HL-60 (cell line): Measurements from ENCODE around the gene GPR183.

ENCODE experiments used
- DNase-seq, 2 experiments: peaks; one replicate each; pipeline ENCODE4 v3.0.0-alpha.2; 2010 to 2020; ENCODE audit warnings: low read depth in 1 of 2, low spot score in 1 of 2
- H3K27ac ChIP-seq: fragments of 250-450 bp; sonication (Bioruptor Pico); replicated peaks from 2 replicates; pipeline ENCODE4 v1.5.1; 2020; ENCODE audit warnings: mild to moderate bottlenecking, moderate library complexity
- H3K27me3 ChIP-seq: fragments of 250-450 bp; sonication (Bioruptor Pico); 2 replicates; pipeline ENCODE4 v1.5.1; 2021; ENCODE audit warnings: mild to moderate bottlenecking, moderate library complexity; ENCODE audit not compliant: insufficient read depth, poor library complexity, severe bottlenecking
- H3K4me3 ChIP-seq: replicated peaks from 2 replicates; pipeline ENCODE4 v1.5.1; 2011; ENCODE audit warnings: mild to moderate bottlenecking, control low read depth, low read length; ENCODE audit not compliant: insufficient read depth
- GABPA ChIP-seq: IDR thresholded peaks from 2 replicates; pipeline ENCODE4 v1.6.1; 2012; ENCODE audit warnings: low read depth
- POLR2AphosphoS5 ChIP-seq: IDR thresholded peaks from 2 replicates; pipeline ENCODE4 v1.6.1; 2012; ENCODE audit warnings: low read depth
- SPI1 ChIP-seq: IDR thresholded peaks from 2 replicates; pipeline ENCODE4 v1.6.1; 2012; ENCODE audit warnings: low read depth, mild to moderate bottlenecking, borderline replicate concordance
- TF ChIP-seq, protein P1 (sequence below): IDR thresholded peaks from 2 replicates; pipeline ENCODE4 v1.6.1; 2012; ENCODE audit warnings: low read depth; ENCODE audit not compliant: insufficient replicate concordance
- TF ChIP-seq, protein P2 (sequence below): IDR thresholded peaks from one replicate; pipeline ENCODE4 v1.5.1; 2011; ENCODE audit warnings: low read length, control low read depth, inconsistent platforms; ENCODE audit not compliant: insufficient read depth

GPR183 gene

DNA sequence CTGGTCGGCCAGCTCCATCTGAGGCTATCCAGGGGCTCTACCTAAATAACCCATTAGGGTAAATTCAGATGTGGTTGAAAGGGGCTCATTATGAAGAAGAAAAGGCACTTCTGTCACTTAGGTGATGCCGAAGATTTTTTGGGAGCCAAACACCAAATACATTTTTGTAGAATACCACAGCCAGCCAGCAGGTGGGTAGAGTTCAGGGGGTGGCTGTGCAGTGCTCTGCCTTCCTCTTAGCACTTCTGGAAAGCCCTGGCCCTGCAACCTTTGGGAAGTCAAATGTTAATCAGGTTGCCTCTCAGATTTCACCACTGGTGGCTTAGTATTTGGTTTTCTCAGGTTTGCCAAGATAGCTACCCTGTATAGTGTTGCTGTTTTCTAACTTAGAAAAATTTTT, 30.5 kb downstream of the GPR183 start:
- Histone ChIP-seq H3K27ac (peak overlapping the region; percentile 94), H3K27me3 (no peaks in the 10 kb centered on the region), H3K4me3 (no peak overlapping the region)
- TF ChIP-seq, protein P1, sequence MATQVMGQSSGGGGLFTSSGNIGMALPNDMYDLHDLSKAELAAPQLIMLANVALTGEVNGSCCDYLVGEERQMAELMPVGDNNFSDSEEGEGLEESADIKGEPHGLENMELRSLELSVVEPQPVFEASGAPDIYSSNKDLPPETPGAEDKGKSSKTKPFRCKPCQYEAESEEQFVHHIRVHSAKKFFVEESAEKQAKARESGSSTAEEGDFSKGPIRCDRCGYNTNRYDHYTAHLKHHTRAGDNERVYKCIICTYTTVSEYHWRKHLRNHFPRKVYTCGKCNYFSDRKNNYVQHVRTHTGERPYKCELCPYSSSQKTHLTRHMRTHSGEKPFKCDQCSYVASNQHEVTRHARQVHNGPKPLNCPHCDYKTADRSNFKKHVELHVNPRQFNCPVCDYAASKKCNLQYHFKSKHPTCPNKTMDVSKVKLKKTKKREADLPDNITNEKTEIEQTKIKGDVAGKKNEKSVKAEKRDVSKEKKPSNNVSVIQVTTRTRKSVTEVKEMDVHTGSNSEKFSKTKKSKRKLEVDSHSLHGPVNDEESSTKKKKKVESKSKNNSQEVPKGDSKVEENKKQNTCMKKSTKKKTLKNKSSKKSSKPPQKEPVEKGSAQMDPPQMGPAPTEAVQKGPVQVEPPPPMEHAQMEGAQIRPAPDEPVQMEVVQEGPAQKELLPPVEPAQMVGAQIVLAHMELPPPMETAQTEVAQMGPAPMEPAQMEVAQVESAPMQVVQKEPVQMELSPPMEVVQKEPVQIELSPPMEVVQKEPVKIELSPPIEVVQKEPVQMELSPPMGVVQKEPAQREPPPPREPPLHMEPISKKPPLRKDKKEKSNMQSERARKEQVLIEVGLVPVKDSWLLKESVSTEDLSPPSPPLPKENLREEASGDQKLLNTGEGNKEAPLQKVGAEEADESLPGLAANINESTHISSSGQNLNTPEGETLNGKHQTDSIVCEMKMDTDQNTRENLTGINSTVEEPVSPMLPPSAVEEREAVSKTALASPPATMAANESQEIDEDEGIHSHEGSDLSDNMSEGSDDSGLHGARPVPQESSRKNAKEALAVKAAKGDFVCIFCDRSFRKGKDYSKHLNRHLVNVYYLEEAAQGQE: no peak
- no peak for TF ChIP-seq SPI1
- TF ChIP-seq, protein P2, sequence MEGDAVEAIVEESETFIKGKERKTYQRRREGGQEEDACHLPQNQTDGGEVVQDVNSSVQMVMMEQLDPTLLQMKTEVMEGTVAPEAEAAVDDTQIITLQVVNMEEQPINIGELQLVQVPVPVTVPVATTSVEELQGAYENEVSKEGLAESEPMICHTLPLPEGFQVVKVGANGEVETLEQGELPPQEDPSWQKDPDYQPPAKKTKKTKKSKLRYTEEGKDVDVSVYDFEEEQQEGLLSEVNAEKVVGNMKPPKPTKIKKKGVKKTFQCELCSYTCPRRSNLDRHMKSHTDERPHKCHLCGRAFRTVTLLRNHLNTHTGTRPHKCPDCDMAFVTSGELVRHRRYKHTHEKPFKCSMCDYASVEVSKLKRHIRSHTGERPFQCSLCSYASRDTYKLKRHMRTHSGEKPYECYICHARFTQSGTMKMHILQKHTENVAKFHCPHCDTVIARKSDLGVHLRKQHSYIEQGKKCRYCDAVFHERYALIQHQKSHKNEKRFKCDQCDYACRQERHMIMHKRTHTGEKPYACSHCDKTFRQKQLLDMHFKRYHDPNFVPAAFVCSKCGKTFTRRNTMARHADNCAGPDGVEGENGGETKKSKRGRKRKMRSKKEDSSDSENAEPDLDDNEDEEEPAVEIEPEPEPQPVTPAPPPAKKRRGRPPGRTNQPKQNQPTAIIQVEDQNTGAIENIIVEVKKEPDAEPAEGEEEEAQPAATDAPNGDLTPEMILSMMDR: no peak
- no peak for TF ChIP-seq POLR2AphosphoS5
- TF ChIP-seq GABPA: no peak
- peak in 1 of 2 experiments; percentile 79 for DNase-seq

DNA sequence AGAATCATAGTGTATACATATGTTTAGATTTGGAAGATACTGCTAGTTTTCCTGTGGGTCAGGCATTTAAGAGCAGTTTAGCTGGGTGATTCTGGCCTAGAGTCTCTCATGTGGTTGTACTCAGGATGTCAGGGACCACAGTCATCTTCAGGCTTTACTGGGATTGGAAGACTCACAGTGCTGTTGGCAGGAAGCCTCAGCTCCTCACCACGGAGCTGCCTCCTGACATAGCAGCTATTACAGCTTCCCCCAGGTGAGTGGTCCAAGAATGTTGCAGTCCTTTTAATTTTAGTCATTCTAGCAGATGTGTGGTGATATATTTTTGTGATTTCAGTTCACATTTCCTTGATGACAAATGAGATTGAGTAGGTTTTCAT, 32.1 kb downstream of the GPR183 start:
- no peaks in the 10 kb centered on the region for H3K27me3 ChIP-seq
- TF ChIP-seq SPI1 (no peak), POLR2AphosphoS5 (no peak), GABPA (no peak)
- TF ChIP-seq, protein P1: no peak
- TF ChIP-seq, protein P2: no peak
- DNase-seq: peak in 1 of 2 experiments; percentile 30
- no peak overlapping the region for H3K4me3 ChIP-seq
- H3K27ac ChIP-seq: peak overlapping the region; percentile 5; the same call in 1 of the 2 replicates

DNA sequence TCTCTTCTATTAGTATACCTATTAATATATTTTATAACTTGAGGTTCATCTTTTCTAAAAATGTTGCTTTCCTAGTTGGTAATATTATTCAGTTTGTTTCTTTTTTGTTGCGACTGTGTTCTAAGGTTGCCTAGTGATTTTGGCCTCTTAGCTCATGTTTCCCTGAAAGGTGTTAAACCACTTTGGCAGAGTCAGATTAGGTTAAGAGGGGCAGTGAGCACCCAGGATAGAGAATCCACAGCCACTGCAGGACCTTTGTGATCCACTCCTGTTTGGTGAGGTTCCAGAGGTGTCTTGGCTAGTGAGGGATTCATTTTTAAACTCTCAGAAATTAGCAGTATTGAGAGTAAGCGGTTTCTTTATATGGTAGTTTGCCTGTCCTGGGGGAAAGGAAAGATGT, 34.1 kb downstream of the GPR183 start:
- no peaks in the 10 kb centered on the region for H3K27me3 ChIP-seq
- TF ChIP-seq, protein P1: no peak
- TF ChIP-seq, protein P2: no peak
- no peak for TF ChIP-seq POLR2AphosphoS5
- H3K4me3 ChIP-seq: no peak overlapping the region
- no peak overlapping the region for H3K27ac ChIP-seq
- no peak for DNase-seq
